Glomerular endothelial cell (primary cell): Measurements from ENCODE around the gene GMFB. TPM values are rescaled to one million over a fixed set of nuclear protein-coding genes. Genes with fewer than 3 reads are reported as not detected.

Experiments
- DNase-seq: peaks from one replicate; pipeline ENCODE4 v3.0.0-alpha.2; 2011; ENCODE audit warnings: low read depth, low spot score; ENCODE audit errors: extremely low read depth
- total RNA-seq: library from RNA; depleted of rRNA; stranded (reverse); fragments of >200 nt; gene quantifications from 2 replicates; pipeline ENCODE4 v1.2.3, GENCODE V29; 2015

Gene GMFB
- total RNA-seq, 1 donor from 2014 or later, result 90.5 TPM

- DNase-seq, result no peak
These were observed 4.5 kb upstream of the GMFB start for GRCh38 chr14:54493293-54493692.

- no peak for DNase-seq
These were observed 1.8 kb upstream of the GMFB start for GRCh38 chr14:54490445-54491175.

GRCh38 chr14:54489731-54490444 lies 1.1 kb upstream of the GMFB start:
- DNase-seq, result no peak

- DNase-seq, result no peak
These were observed 521 bp upstream of the GMFB start for GRCh38 chr14:54489318-54489683.

- DNase-seq, result no peak
These were observed 498 bp downstream of the GMFB start for GRCh38 chr14:54488318-54488645.

- DNase-seq, result no peak
These were observed 1.0 kb downstream of the GMFB start for GRCh38 chr14:54487771-54488170.

- no peak for DNase-seq
These were observed 2.1 kb downstream of the GMFB start for GRCh38 chr14:54486685-54487084.

GRCh38 chr14:54483846-54484245 lies 4.9 kb downstream of the GMFB start:
- no peak for DNase-seq

GRCh38 chr14:54483073-54483745 lies 5.6 kb downstream of the GMFB start:
- no peak for DNase-seq

GRCh38 chr14:54481695-54482094 lies 7.1 kb downstream of the GMFB start:
- no peak for DNase-seq

- DNase-seq, result no peak
These were observed 7.8 kb downstream of the GMFB start for GRCh38 chr14:54480830-54481562.

GRCh38 chr14:54478636-54479215 lies 10.1 kb downstream of the GMFB start:
- DNase-seq, result no peak

GRCh38 chr14:54475911-54476310 lies 12.9 kb downstream of the GMFB start:
- no peak for DNase-seq

- DNase-seq, result no peak
These were observed 13.4 kb downstream of the GMFB start for GRCh38 chr14:54475187-54475899.

- no peak for DNase-seq
These were observed 14.5 kb downstream of the GMFB start for GRCh38 chr14:54474232-54474793.

- DNase-seq, result no peak
These were observed 16.5 kb downstream of the GMFB start for GRCh38 chr14:54472315-54472714.

GRCh38 chr14:54471641-54472040 lies 17.1 kb downstream of the GMFB start:
- no peak for DNase-seq

GRCh38 chr14:54470701-54471100 lies 18.1 kb downstream of the GMFB start:
- no peak for DNase-seq

GRCh38 chr14:54467280-54467679 lies 21.5 kb downstream of the GMFB start:
- no peak for DNase-seq

GRCh38 chr14:54465654-54466053 lies 23.1 kb downstream of the GMFB start:
- no peak for DNase-seq
